ENCODE results near the gene WDR48.
A peak's percentile ranks its signal among the peaks of the same experiment; 100 is the strongest.

WDR48 gene

DNA sequence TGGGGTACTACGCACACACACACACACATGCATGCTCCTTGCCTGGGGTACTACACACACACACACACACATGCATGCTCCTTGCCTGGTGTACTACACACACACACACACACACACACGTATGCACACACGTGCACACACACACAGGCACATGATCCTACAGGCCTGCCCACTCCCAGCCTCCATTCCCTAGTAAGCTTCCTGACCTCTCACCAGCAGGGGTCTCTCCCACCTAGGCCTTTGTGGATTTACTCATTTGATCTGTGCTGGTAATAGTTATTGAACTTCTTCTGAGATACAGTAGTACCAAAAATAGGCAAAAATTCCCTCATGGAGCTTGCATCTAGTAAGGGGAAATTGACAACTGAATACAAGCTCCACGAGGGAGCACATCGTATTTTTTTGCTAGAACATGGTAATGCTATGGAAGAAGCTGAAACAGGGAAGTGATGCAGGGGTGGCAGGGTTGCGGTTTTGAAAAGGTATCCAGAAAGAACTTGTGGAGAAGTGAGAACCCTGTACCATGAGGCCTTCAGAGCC is 74.8 kb downstream of the WDR48 start:
- DNase-seq: peak; percentile 16

DNA sequence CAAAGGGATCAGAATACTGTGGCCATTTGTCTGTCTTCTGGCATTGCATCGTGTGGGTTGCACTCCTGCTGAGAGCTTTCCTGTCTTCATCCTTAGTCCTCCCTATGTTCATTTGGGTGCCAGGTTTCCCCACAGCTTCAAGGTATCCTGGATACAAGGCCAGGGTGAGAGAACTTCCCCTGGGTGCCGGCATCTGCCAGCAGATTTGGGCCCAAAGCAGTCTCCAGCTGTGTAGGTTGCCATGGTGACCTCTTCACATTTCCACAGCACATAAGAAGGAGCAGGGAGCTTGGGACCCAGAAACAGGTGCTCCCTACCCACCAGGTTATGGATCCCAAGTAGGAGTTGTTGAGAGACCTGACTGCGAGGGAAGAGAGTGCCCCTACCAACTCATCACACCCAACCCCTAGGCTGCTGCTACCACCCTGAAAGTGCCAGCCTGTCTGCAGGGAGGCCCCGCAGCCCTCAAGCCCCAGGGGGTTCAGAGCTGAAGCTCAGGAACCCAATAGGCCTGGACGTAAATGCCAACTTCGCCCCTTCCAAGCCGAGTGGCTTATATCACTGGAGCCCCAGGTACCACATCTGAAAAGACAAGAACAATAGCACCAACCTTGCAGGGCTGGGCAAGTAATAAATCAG is 75.6 kb downstream of the WDR48 start:
- DNase-seq: no peak

DNA sequence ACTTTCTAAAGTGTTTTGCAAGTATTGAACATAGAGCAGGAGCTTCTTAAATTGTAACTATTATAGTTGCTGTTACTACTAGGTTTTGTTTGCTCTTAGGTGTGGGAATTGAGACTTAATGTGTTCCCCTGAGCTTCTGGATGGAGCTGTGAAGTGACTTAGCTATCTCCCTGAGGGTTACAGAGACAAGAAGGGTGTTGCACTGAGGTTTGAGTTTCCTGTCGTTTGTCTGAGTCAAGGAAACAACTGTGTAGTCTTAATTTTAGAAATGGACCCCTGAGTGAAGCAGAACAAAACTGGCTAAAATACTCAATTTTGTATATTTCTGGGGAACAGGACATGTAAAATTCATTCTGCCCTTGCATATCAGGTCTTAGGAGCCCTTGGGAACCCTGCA is 76.1 kb downstream of the WDR48 start:
- DNase-seq: no peak

DNA sequence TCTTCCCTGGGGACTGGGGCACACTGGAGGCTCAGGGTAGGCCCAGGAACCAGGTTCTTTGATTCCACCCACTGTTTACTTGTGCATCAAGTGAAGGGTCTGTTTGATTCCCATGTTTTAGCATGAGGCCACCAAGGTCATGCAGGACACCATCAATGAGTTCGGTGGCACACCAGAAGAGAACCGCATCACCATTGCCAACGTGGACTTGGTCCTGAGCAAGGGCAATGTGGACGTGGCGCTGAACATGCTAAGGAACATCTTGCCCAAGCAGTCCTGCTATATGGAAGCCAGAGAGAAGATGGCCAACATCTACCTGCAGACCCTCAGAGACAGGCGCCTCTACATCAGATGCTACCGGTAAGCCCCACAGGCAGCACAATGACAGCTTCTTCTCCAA is 77.1 kb downstream of the WDR48 start:
- DNase-seq: no peak

DNA sequence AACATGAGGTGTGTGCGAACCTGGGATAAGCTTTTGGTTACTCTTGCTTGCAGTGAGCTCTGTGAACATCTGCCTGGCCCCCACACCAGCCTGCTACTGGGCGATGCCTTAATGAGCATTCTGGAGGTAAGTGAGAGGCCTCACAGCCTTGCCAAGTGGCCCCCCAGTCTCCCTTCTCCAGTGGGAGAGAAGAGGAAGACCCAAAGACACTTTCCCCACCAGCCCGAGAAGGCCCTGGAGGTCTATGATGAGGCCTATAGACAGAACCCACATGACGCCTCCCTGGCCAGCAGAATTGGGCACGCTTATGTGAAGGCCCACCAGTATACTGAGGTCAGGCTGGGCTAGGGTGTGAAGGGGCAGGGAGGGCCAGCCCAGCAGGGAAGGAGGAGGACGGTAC is 78.2 kb downstream of the WDR48 start:
- DNase-seq: no peak

DNA sequence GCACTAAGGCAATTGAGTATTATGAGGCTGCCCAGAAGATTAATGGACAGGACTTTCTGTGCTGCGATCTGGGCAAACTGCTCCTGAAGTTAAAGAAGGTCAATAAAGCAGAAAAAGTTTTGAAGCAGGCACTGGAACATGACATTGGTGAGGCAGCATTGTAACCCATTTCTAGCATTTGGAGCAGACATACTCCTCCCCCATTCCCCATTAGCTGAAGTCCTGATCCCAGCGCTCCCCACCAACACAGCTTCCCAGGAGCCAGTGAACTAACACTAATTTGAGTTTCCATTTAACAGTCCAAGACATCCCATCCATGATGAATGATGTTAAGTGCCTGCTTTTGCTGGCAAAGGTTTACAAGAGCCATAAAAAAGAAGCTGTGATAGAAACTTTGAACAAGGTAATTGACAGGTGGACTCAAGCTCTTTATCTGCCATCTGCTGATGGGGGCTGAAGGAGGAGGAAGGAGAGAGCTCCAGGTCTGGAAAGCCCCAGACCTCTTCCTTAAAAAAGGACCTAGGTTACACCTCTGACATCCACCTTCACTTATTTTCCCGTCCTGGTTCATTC is 79.0 kb downstream of the WDR48 start:
- no peak for DNase-seq

DNA sequence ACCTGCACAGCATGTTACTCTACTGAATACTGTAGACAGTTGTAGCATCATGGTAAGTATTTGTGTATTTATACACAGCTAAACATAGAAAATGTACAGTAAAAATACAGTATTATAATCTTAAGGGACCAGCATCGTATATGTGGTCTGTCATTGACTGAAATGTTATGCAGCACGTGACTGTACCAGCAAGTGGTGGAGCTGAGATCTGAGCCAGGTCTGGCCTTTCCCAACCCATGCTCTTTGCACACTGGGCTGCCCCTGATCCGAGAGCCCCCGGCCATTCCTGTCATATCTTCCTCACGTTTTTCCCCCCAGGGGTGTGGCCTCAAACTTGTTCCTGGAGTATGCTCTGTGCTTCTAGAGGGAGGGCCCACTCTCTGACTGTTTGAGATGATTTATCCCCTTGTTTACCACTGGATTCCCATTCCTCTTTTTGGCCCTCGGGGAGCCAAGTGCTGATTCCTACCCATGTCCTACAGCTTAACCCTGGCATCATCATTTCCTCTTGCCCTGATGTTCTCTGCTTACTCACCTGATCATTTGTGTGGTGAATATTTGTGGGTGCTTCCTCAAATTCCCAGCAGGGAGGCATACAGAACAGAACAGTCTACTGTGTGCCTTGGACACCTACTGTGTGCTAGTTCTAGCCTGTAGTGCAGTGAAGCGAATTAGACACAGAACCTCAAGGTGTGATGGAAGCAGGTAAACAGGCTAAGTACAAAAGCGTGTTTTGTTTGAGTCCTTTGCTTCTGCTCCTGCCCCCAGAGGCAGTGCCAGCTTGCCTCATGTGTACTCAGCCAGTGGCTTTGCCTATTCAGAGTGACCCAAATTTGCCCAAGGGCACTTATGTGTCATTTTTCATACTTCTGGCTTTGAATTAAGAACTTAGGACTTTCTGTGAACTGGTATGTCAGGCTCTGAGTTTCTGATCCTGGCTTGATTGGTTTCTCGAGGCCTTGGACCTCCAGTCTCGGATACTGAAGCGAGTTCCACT is 80.6 kb downstream of the WDR48 start:
- no peak for DNase-seq

DNA sequence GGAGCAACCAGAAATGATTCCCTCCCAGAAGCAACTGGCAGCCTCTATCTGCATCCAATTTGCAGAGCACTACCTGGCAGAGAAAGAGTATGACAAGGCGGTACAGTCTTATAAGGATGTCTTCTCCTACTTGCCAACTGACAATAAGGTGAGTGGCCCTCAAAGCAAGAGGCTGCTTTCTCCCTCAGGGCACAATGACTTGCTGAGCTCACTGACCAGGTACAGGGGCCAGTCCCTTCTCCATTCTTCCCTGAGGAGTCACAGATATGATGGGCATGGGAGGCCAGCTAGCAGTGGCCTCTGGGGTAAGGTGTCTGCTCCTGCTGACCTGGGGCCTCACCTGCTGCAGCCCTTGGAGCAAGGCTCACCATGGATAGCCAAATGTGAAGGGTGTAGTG is 81.3 kb downstream of the WDR48 start:
- no peak for DNase-seq

DNA sequence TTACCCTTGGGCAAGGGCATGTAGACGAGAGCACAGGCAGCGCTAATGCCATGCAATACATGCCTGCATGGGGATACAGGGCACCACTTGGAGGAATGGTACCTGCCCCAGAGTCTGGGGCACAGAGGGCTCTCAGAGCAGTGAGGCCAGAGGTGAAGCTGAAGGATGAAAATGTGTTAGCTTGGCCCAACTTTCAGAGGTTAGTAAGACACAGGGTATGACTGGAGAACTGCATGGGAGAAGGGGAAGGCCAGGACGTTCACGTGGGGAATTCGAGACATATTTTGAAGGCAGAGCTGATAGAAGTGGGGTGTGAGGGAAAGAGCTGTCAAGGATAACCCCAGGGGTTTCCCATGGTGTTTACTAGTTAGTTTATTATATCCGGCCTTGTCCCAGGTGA is 82.0 kb downstream of the WDR48 start:
- DNase-seq: no peak

DNA sequence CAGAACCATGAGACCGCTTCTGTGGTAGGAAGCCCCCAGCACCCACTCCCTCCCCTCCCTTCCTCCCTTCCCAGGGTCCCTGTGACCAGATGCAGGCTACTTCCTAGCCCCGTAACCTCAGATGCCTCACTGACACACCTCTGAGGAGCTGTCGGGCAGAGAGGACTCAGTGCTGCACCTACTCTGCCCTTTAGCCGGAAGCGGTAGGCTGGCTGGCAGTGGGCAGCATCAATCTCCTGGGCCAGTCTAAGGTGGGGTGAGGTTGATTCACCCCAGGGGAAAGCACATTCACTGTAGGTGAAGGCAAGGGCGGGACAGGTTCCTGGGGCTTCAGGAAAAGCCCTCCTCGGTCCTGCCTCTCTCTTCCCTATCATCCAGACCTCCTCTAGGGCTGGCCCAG is 82.5 kb downstream of the WDR48 start:
- no peak for DNase-seq

DNA sequence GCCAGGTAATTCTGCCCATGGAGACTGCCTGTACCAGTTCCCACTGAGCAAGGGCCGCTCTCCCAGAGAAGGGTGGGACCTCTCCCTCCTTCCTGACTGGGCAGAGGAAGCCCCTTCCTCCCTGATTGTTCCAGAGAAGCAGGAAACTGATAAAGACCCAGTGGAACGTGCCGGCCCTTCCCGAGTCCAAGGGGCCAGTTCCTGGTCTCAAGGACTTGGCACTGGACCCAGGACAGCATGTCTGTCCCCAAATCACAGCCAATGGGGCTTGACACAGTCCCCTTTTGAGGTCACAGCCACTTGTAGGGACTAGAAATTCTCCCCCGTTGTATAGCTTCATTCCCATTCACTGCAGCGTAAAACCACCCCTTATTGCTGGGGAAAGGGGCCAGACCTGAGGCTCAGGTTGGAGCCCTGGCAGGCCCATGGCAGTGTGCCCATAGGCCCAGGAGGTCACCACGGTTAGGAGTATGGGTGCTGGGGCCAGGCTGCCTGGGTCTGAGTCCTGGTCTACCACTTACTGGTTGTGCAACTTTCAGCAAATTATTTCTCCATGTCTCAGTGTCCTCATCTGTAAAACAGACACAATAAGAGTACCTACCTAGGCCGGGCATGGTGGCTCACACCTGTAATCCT is 83.5 kb downstream of the WDR48 start:
- DNase-seq: no peak

DNA sequence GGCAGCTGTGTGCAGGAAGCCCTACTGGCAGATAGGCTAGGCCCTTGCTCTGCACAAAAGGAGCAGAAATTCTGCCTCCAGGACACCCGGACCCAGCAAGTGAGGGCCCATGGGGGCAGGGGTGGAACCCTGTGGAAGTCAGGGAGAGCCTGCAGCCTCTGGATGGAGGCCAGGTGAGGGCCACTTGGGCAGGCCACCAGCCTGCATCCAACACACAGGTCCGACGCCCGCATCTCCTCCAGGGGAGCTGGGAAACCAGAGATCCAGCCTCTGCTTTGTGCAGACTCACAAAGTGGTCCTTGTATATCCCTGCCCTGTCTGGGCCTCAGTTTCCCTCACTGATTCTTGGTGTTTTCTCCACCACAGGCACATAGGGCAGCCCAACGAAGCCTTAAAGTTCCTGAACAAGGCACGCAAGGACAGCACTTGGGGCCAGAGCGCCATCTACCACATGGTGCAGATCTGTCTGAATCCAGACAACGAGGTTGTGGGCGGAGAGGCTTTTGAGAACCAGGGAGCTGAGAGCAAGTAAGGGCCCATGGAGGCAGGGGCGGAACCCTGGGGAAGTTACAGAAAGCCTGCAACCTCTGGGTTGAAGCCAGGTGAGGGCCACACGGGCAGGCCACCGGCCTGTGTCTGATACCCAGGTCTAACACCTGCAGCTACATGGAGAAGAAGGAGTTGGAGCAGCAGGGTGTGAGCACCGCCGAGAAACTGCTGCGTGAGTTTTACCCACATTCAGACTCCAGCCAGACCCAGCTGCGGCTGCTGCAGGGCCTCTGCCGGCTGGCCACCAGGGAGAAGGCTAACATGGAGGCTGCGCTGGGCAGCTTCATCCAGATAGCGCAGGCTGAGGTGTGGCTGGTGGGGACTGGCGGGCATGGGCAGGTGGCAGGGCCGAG is 85.0 kb downstream of the WDR48 start:
- no peak for DNase-seq

DNA sequence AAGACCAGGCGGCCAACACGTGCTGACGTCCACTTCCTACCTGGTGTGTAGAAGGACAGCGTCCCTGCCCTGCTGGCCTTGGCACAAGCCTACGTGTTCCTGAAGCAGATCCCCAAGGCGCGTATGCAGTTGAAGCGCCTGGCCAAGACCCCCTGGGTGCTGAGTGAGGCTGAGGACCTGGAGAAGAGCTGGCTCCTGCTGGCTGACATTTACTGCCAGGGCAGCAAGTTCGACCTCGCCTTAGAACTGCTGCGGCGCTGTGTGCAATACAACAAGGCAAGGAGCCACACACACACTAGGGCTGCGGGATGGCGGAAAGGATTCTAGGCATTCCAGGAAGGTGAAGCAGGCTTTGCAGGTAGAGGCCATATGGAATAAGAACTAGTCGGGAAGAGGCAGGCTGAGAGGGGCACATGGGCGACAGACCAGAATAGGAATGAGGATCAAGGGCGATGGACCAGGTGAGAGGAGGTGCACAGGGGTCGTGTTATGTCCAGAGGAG is 85.7 kb downstream of the WDR48 start:
- DNase-seq: no peak

DNA sequence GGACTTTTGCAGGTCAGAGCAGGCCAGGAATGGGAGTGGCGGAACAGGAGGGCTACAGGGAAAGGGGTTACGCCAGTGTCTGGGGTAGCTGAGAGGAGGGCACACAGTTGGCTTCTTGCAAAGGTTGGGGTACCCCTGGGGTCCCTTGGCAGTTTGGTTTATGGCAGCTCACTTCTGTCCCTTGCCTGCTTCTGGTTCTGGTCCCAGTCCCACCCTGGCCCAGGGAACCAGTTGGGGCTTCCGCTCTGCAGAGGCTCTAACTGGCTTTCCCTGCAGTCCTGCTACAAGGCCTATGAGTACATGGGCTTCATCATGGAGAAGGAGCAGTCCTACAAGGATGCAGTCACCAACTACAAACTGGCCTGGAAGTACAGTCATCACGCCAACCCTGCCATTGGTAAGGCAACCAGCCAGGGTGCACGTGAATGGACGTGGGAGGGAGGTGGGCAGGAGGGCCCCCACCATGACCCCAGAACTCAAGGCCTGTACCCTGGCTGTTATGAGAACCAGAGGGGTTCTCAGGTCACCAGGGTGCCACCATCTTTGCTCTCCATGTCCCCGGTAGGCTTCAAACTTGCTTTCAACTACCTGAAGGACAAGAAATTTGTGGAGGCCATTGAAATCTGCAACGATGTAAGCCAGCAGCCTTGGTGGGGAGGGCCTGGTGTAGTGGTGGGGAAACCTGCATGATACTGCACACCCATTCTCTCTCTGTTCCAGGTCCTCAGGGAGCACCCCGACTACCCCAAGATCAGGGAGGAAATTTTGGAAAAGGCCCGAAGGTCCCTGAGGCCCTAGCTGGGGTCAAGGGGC is 86.4 kb downstream of the WDR48 start:
- no peak for DNase-seq

DNA sequence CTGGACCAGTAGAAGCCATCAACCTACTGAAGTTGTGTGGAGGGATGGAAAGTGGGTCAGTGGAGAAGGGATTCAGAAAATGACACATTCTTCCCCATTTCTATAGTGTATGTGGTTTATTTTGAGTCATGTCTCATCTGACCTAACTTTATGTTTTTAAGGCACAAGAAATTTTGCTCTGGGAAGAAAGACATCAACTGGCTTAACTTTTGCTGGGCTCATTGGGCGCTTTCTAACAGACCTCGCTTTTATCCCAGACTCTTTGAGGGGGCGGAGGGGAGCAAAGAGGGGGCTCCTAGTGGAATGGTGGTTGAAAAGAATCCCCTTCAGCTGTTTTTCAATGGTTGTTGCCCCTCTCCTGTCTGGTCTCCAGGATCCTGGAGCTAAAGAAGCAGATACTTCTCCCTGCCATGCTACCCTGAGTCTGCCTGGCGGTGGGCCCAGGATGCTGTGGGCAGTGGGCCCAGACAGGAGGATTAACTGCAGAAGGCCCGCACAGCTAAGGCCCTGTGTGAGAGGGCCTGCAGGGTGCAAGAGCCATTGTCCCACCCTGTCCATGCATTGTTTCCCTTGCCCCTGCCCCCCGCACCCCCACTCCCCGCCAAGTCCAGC is 87.1 kb downstream of the WDR48 start:
- no peak for DNase-seq

DNA sequence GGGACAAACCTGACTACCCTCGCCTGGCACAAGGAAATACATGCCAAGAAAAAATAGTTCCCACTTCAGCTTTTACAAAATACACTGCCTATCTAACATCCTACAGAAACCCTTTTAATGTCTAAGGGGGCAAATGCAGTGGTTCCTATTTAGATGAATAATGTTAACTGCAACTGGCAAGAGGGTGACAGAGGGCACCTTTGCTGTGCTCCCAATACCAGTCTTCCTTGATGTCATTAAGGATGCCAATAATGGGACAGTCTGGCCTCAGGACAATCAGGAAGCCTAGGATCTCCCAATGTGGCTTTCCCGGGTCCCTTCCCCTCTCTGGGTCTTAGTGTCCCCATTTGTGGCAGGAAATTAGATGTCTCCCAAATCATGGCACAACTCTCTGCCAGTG is 87.6 kb downstream of the WDR48 start:
- no peak for DNase-seq

DNA sequence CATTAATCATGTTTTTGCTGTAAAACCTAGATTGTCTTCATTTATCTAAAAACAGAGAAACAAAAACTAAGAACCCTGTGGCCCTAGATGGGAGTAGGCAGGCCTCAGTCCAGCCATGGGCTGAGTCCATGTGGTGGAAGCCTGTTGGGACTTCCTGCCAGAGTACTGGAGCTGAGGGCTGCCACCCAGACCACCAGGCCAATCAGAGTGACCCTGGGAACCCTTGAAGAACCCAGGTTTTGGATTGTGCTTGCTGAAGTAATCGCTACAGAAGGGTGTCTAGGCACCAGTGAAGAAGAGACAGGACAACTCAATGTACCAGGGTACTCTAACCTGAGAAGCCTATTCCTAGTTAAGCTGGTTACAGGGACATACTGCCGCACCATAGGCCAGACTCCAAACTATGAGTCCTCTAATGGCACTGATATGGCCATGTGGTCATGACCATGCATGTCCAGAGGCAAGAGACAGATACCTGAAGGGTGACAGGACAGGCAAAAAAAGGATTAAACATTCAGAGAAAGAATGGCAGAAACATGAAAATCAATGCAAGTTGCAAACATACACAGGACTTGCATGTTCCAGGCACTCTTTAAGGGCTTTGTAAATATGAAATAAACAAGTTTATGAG is 88.6 kb downstream of the WDR48 start:
- no peak for DNase-seq

DNA sequence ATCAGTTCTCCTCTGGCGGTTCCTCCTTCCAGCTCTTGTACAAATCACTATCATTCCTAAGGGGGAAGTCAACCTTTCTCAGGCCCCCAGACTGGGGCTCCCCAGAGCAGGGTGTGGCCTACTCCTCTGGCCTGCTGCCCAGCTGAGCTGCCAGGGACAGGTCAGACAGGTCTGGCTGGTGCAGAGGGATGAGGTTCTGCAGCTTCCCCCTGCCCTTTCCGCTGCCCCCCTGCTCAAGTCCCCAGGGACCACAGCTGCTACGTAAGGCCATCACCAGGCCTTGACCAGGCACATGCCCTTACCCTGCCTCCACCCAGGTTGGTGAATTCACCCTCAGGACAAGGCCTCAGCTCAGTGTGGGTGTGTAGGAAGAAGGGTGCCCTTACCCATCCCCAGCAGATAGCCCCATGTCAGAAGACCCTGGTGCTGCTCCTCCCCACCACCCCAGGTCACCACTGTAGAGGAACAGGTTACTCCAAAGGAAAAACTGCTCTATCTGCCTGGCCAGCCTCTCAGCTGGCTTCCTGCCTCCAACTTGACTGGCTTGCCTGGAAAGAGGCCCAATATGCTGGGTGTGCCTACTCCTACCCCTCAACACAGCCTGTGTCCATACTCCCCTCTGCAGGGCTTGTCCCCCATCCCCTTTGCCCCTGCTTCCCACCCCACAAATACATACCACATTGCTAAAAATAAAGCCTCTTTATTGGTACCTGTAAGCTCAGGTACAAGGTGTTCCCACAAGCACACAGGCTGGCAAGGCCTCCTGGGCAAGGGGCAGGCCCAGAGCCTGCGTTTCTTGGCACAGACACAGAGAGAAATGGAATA is 89.6 kb downstream of the WDR48 start:
- no peak for DNase-seq

DNA sequence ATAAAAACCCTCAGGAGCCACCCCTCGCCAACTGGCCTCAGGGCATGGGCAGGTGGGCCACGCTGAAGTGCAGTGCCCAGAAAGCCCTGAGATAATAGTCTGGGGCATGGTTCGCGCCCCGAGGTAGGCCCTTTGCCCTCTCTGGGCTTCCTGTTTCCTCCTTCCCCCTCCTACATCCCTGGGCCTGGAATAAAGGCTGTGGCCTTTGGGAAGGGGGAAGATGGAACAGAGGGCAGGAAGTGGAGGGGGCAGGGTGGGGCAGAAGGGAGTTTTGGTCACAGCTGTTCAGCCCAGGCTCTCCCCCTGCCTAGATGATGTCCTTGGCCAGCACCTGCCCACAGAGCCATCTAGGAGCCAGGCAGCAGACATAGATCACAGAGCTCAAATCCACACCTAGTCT is 90.3 kb downstream of the WDR48 start:
- no peak for DNase-seq
